8988T (cell line): ENCODE results near the gene TP53BP2.
A peak's percentile ranks its signal among the peaks of the same experiment; 100 is the strongest.

ENCODE experiments used
- DNase-seq: peaks from one replicate; pipeline ENCODE4 v3.0.0; 2011

The TP53BP2 gene

GRCh38 chr1:223785808-223786207 is 59.9 kb downstream of the TP53BP2 start:
- DNase-seq: no peak

GRCh38 chr1:223784541-223784940 is 61.2 kb downstream of the TP53BP2 start:
- DNase-seq: no peak

DNA sequence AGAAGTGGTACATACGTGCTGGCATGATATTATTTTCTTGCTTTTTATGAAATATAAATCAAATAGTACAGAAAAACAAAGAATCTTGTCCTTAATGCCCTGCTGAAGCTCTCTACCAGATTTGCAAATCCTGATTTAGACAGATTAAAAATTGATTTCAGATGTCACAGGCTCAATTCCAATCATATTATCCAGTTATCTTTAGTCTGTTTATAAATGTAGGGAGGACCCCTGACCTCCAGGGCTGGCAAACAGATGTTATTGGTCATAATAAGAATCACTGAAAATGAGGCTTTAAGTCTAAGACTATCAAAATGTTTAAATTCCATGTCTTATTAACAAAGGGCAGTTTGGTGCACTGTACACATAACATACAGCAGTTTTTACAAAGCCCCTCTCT is 62.1 kb downstream of the TP53BP2 start:
- no peak for DNase-seq

DNA sequence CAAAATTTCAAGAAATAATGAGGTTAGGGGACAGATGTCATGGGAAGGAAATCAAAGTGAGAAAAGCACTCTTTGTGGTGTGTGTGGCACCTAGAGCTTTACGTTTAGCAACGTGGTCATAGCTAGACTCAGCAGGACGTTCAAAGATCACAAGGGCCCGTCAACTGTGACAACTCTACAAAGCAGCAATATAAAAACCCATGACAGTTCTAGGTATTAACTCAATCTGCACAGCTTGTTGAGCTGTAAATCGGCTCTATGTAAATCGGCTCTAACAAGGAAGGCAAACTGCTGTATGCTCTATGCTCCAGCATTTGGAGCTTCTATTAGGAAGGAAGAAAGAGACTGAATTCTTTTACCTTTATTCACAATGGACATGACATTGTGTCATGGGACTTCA is 64.8 kb downstream of the TP53BP2 start:
- DNase-seq: no peak

- DNase-seq: no peak
These were observed 65.4 kb downstream of the TP53BP2 start for GRCh38 chr1:223780318-223780717.

GRCh38 chr1:223776826-223777454 is 68.8 kb downstream of the TP53BP2 start:
- DNase-seq: no peak

- DNase-seq: no peak
These were observed 69.5 kb downstream of the TP53BP2 start for GRCh38 chr1:223776075-223776814.

GRCh38 chr1:223775711-223776074 is 70.1 kb downstream of the TP53BP2 start:
- DNase-seq: no peak

GRCh38 chr1:223775054-223775453 is 70.7 kb downstream of the TP53BP2 start:
- DNase-seq: no peak

GRCh38 chr1:223774134-223774814 is 71.5 kb downstream of the TP53BP2 start:
- no peak for DNase-seq

GRCh38 chr1:223772771-223773160 is 73.0 kb downstream of the TP53BP2 start:
- no peak for DNase-seq

DNA sequence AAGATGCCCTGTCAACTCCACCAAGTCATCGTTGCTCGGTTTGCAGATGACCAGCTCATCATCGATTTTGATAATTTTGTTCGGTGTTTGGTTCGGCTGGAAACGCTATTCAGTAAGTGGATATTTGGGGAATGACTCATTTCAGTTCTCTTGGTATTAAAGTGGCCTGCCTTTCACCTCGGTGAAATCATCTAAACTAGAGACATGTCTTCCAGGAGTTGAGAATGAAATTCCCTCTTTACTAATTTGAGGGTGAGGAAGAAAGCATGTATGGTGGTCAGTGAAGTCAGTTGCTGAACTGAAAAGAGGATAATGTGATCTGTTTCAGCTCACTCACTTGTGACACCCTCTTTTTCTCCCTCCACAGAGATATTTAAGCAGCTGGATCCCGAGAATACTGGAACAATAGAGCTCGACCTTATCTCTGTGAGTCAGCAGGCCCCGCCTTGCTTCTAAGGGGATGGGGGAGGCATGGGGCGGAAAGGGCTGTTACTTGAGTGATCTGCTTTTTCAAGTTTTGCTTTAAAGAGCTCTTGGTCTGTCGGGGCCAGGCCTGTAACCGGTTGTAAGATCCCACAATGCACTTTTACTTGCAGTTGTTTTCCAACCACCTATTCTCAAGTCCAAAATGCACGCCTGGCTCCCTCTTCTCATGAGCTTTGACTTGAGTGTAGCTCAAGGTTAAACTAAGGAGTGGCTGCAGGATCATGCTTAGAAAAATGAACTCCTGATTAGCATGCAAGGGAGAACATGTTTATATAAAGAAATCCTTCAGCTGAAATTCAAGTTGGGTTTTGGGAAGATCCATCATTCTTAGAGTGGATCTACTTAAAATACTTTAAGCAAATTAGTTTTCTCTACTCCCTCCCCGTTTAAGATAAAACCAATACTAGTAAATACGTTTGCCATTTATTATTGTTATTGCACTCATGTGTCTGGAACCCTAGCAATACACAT is 73.7 kb downstream of the TP53BP2 start:
- no peak for DNase-seq

DNA sequence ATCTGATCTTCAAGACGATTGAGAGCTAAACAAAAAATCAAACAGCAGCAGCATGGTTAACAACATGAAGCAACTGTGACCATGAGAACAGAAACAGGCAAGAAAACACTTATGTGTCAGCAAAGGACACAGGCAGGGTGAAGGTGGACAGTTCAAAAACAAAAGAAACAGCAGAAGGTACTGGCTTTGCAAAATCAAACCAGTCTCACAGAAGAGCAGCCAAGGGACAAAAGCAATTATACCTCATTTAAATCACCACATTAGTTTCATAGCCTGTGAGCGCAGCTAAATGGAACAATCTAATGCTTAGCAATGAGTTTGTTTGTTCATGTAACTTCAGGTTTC is 74.3 kb downstream of the TP53BP2 start:
- DNase-seq: no peak

GRCh38 chr1:223770621-223771315 is 75.0 kb downstream of the TP53BP2 start:
- no peak for DNase-seq

- no peak for DNase-seq
These were observed 79.9 kb downstream of the TP53BP2 start for GRCh38 chr1:223765719-223766340.

GRCh38 chr1:223765036-223765718 is 80.6 kb downstream of the TP53BP2 start:
- DNase-seq: no peak

- DNase-seq: no peak
These were observed 81.9 kb downstream of the TP53BP2 start for GRCh38 chr1:223763881-223764280.

GRCh38 chr1:223763251-223763650 is 82.5 kb downstream of the TP53BP2 start:
- no peak for DNase-seq

DNA sequence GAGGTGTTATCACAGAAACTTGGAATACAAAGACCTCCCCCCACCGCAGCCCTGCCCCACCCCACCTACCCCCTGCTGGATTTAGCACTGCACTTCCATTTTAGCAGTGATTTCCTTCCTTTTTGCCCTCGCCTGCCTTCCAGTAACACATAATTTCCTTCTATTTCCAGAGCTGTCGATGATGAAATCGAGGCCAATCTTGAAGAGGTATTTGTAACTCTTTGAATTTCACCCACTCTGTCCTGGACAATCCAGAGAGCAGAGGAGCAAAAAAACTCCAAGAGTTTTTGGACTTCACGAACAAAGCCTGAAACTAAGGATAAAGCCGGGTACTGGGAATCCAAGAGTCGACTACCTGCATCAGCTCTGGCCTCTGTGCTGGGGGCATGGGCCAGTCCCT is 84.3 kb downstream of the TP53BP2 start:
- no peak for DNase-seq

DNA sequence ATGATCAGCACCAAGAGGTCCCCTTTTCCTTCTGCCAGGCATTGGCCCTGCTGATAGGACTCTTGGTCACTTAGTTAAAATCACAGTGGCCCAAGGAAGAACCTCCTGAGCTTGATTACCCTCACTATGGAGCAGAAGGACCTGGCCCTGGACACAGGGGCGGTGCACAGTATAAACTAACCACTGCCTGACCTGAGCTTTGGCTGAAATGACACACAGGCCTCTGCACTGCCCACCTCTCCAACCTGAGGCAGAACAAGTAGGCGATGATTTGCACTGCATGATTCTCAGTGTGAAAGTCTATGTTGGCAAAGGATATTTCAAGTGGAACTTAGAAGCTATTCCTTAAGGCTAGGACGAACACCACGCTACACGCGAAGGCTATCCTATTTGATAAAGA is 84.9 kb downstream of the TP53BP2 start:
- no peak for DNase-seq

GRCh38 chr1:223759273-223759672 is 86.5 kb downstream of the TP53BP2 start:
- peak; percentile 58 for DNase-seq
